Choroid plexus epithelial cell (primary cell): ENCODE data around the gene SDF4.

Experiments
- DNase-seq: peaks from one replicate; pipeline ENCODE4 v3.0.0-alpha.2; 2010; ENCODE audit warnings: low read depth
- H3K4me3 ChIP-seq: 2 replicates; pipeline ENCODE4 v1.5.1; 2011; ENCODE audit warnings: low read depth, mild to moderate bottlenecking, control low read depth, low read length, moderate library complexity
- TF ChIP-seq, protein P1 (sequence below): conservative IDR thresholded peaks from 2 replicates; pipeline ENCODE4 v1.5.1; 2011; ENCODE audit warnings: low read depth, mild to moderate bottlenecking, control low read depth, inconsistent platforms, low read length, moderate library complexity

Gene SDF4

DNA sequence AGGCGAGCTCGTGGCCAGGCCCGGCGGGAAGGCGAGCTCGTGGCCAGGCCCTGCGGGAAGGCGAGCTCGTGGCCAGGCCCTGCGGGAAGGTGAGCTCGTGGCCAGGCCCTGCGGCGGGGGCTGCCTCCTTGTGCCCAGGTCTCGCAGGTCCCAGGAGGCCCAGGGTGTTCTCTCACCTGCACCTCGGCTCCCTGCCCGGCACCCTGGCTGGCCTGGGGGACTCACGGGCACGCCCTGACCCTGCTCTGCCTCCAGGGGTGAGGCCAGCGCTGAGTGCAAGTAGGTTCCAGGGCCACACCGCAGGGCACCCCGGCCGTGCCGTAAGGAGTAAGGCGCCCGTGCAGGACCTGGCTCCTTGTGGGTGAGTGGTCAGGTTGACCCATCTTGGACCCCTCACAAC is 4.4 kb downstream of the SDF4 start:
- TF ChIP-seq, protein P1, sequence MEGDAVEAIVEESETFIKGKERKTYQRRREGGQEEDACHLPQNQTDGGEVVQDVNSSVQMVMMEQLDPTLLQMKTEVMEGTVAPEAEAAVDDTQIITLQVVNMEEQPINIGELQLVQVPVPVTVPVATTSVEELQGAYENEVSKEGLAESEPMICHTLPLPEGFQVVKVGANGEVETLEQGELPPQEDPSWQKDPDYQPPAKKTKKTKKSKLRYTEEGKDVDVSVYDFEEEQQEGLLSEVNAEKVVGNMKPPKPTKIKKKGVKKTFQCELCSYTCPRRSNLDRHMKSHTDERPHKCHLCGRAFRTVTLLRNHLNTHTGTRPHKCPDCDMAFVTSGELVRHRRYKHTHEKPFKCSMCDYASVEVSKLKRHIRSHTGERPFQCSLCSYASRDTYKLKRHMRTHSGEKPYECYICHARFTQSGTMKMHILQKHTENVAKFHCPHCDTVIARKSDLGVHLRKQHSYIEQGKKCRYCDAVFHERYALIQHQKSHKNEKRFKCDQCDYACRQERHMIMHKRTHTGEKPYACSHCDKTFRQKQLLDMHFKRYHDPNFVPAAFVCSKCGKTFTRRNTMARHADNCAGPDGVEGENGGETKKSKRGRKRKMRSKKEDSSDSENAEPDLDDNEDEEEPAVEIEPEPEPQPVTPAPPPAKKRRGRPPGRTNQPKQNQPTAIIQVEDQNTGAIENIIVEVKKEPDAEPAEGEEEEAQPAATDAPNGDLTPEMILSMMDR, result no peak
- DNase-seq, result no peak
- no peak overlapping the region for H3K4me3 ChIP-seq

DNA sequence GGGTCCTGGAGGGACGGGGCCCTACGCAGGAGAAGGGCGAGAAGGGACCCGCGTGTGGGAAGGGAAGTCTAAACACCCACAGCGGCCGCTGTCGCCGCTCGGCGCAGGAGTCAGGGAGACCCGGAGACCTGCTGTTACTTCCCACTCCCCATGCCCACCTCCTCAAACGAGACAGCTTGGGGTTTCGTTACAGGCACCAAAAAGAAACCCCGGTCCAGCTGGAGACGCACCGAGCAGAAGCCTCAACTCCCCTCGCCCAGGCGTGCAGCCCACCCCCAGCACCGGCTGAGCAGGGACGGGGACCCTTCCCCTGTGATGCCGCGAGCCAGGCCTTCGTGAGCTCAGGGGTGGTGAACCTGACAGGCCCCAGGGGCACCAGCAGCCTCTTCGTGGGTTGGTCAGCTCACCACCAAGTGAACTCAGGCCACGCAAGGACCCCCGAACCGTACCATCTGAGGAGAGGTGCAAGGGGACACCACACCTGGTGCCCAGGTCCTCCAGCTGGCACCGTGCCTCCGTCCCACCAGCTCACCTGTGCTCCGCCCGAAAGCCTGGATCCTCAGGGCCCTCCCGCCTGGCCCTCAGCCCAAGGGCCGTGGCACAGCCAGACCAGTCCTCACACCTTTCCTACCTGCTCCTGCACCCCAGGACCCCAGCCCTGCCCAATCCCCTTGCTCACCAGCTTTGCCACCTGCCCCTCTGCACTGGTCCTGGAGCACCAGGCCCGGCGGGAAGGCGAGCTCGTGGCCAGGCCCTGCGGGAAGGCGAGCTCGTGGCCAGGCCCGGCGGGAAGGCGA is 5.0 kb downstream of the SDF4 start:
- TF ChIP-seq, protein P1, result no peak
- H3K4me3 ChIP-seq, result no peak overlapping the region
- DNase-seq, result no peak

DNA sequence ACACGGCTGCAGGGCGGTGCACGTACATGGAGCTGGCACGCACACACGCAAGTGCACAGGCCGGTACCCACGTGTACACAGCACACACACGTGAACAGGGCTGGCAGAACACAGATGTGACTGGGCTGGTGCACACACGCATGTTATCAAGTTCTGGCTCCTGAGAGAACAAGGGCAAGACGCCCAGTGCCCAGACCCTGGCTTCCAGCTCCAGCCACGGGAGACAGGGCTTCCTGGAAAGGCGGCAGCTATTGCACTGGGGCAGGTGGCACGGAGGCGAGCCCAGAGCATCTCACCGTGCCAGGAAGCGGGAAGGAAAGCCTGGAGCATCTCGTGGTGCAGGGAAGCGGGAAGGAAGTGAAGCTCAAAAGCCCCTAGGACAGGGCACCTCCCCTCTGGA is 5.9 kb downstream of the SDF4 start:
- TF ChIP-seq, protein P1, result no peak
- no peak overlapping the region for H3K4me3 ChIP-seq
- no peak for DNase-seq

DNA sequence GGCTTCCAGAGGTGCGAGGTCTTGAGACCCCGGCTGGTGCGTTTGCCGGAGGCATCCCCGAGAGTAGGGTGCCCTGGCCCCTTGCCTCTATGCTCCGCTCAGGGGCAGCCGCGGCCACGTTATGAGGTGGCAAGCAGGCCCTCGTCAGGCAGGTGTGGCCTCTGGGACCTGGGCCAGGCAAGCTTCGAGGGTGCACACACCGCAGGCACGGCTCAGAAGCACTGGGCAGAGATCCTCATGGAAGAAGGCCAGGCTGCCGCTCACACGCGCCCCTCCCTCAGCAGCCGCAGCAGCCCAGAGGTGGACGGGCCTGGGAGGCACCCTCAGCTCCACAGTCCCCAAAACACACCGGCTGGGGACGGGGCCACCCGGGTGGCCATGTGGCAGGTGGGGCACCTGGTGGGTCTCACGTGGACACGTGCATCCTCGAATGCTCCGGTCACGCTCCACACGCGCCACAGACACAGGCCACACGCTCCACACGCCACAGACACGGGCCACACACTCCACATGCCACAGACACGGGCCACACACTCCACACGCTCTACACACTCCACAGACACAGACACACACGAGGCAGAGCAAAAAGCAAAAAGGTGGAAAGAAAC is 6.5 kb downstream of the SDF4 start:
- TF ChIP-seq, protein P1, result no peak
- H3K4me3 ChIP-seq, result no peak overlapping the region
- no peak for DNase-seq

DNA sequence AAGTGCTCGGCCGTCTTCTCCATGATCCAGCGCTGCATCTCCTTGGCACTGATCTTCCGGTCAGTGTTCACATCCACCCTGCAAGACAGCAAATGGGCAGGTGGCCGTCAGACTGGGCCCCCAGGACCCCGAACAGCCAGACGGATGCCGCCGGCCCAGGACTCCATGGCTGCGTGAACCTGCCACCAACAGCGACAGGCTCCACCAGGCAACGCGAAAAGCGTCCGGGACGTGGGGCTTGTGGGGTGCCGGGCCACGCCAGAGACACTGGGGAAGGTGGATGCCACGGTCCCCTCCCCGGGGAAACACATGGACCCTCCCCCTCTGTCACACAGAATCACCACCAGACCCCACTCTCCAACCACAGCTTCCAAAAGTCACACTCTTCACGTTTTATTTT is 7.9 kb downstream of the SDF4 start:
- TF ChIP-seq, protein P1, result no peak
- no peak overlapping the region for H3K4me3 ChIP-seq

DNA sequence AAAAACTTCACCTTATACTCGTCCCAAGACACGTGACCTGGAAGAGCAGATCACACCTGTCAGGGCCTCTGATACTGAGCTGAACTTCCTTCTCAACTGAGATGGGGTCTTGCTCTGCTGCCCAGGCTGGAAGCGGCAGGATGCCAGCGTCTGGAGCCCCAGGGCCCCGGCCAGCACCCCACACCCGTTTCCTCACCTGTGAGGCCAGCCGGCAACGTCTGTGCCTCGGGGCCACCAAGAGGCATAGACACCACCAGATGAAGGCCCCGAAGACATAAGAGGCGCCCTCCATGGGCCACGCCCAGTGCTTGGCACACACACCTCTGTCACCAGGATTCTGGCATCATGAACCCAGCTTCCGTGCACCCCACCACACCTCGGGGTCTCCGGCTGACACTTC is 8.5 kb downstream of the SDF4 start:
- H3K4me3 ChIP-seq, result no peak overlapping the region
- TF ChIP-seq, protein P1, result no peak
- no peak for DNase-seq

More for the DNA sequence above, 7.9 kb downstream of the SDF4 start:
- DNase-seq, result no peak

DNA sequence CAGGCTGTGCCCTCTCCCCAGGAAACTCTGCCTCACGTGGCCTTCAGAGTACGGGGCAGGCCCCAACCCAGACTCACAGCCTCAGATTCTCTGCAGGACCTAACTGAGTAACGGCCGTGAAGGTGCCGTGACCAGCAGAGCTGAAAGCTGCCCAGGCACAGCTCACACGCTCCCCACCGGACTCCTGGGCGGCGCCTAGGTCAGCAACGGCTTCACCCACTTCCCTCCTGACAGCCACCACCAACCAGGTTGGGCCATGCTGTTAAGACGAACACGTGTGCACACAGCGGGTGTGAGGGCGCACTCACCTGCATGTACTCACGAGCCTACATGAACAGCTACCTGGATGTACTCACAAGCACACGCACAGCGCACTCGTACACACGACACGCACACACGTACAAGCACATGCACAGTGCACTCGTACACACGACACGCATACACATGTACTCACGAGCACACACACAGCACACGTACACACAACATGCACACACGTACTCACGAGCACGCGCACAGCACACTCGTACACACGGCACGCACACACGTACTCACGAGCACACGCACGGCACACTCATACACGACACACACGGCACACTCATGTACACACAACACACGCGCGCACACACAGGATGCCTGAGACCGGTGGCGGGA is 9.1 kb downstream of the SDF4 start:
- no peak overlapping the region for H3K4me3 ChIP-seq
- TF ChIP-seq, protein P1, result no peak
- DNase-seq, result no peak
